ENCODE measurements around the gene HS3ST3A1. TPM values are rescaled to one million over a fixed set of nuclear protein-coding genes. Genes with fewer than 3 reads are reported as not detected.

The HS3ST3A1 gene
- total and polyA plus RNA-seq, 4 donors = 0.40 to 6.5 (median 2.5) TPM

DNA sequence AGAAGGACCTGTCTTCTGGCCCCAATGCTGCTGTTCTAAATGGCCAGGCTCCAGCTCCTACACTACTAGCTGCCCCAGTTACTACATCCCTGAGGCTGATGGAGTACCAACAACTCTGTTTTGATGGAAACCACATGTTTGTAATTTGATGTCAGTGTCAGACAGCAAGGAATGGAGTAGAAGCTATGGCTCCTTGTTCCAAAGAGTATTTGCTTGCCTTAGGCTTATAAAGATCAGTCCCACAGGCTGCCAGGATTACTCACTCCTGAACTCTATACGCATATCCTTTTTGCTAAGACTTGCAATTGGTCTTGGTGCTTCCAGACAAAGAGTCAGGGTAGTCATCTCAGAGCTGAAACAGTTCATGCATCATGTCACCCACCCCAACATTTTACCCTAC lies 139.6 kb downstream of the HS3ST3A1 start:
- DNase-seq (ENCODE audit: low spot score) = no peak
- Histone ChIP-seq H3K27me3 (ENCODE audit: control insufficient read depth in 4 of 4, insufficient read depth in 4 of 4, low read length in 3 of 4) (no peaks in the 10 kb centered on the region), H3K9ac (ENCODE audit: low read depth in 1 of 2, low read length in 2 of 2) (no peak overlapping the region), H3K4me3 (ENCODE audit: low read depth in 1 of 3, low read length in 3 of 3) (no peak overlapping the region), H3K9me3 (ENCODE audit: control insufficient read depth in 4 of 4, low read length in 3 of 4) (no peaks in the 10 kb centered on the region), H3K36me3 (ENCODE audit: control insufficient read depth in 4 of 4, insufficient read depth in 3 of 4, low read depth in 1 of 4, low read length in 3 of 4) (no peaks in the 10 kb centered on the region), H3K4me1 (ENCODE audit: control insufficient read depth in 4 of 4, insufficient read depth in 4 of 4, low read length in 3 of 4) (no peaks in the 10 kb centered on the region), H3K27ac (ENCODE audit: low read depth in 1 of 2, low read length in 2 of 2) (no peak overlapping the region)
- WGBS = 85% methylated on average over 1 of the region's 1 CpG
- TF ChIP-seq HNF4A (conservative IDR thresholded peaks at IDR 0.05) = no peak
- TF ChIP-seq YY1 (IDR thresholded peaks at IDR 0.05) = no peak
- TF ChIP-seq SP1 (IDR thresholded peaks at IDR 0.05) = no peak
- TF ChIP-seq EGR1 (IDR thresholded peaks at IDR 0.05; ENCODE audit: low read depth in 2 of 2) = no peak
- TF ChIP-seq GABPA (IDR thresholded peaks at IDR 0.05 in 1 of 2, conservative IDR thresholded peaks at IDR 0.05 in 1 of 2) = no peak
- no peak for TF ChIP-seq TAF1 (conservative IDR thresholded peaks at IDR 0.05)
- TF ChIP-seq NR2F2 (IDR thresholded peaks at IDR 0.05) = no peak
- TF ChIP-seq RAD21 (IDR thresholded peaks at IDR 0.05) = no peak
- TF ChIP-seq, protein P1, sequence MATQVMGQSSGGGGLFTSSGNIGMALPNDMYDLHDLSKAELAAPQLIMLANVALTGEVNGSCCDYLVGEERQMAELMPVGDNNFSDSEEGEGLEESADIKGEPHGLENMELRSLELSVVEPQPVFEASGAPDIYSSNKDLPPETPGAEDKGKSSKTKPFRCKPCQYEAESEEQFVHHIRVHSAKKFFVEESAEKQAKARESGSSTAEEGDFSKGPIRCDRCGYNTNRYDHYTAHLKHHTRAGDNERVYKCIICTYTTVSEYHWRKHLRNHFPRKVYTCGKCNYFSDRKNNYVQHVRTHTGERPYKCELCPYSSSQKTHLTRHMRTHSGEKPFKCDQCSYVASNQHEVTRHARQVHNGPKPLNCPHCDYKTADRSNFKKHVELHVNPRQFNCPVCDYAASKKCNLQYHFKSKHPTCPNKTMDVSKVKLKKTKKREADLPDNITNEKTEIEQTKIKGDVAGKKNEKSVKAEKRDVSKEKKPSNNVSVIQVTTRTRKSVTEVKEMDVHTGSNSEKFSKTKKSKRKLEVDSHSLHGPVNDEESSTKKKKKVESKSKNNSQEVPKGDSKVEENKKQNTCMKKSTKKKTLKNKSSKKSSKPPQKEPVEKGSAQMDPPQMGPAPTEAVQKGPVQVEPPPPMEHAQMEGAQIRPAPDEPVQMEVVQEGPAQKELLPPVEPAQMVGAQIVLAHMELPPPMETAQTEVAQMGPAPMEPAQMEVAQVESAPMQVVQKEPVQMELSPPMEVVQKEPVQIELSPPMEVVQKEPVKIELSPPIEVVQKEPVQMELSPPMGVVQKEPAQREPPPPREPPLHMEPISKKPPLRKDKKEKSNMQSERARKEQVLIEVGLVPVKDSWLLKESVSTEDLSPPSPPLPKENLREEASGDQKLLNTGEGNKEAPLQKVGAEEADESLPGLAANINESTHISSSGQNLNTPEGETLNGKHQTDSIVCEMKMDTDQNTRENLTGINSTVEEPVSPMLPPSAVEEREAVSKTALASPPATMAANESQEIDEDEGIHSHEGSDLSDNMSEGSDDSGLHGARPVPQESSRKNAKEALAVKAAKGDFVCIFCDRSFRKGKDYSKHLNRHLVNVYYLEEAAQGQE (IDR thresholded peaks at IDR 0.05) = no peak
- TF ChIP-seq, protein P2, sequence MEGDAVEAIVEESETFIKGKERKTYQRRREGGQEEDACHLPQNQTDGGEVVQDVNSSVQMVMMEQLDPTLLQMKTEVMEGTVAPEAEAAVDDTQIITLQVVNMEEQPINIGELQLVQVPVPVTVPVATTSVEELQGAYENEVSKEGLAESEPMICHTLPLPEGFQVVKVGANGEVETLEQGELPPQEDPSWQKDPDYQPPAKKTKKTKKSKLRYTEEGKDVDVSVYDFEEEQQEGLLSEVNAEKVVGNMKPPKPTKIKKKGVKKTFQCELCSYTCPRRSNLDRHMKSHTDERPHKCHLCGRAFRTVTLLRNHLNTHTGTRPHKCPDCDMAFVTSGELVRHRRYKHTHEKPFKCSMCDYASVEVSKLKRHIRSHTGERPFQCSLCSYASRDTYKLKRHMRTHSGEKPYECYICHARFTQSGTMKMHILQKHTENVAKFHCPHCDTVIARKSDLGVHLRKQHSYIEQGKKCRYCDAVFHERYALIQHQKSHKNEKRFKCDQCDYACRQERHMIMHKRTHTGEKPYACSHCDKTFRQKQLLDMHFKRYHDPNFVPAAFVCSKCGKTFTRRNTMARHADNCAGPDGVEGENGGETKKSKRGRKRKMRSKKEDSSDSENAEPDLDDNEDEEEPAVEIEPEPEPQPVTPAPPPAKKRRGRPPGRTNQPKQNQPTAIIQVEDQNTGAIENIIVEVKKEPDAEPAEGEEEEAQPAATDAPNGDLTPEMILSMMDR (IDR thresholded peaks at IDR 0.05; ENCODE audit: low read depth, low read length, missing input control) = no peak
- TF ChIP-seq FOXA2 (IDR thresholded peaks at IDR 0.05) = no peak
- TF ChIP-seq, protein P3, sequence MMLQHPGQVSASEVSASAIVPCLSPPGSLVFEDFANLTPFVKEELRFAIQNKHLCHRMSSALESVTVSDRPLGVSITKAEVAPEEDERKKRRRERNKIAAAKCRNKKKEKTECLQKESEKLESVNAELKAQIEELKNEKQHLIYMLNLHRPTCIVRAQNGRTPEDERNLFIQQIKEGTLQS (IDR thresholded peaks at IDR 0.05) = no peak
- no peak for TF ChIP-seq HNF4G (IDR thresholded peaks at IDR 0.05)
- TF ChIP-seq, protein P4, sequence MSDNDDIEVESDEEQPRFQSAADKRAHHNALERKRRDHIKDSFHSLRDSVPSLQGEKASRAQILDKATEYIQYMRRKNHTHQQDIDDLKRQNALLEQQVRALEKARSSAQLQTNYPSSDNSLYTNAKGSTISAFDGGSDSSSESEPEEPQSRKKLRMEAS (IDR thresholded peaks at IDR 0.05) = no peak
- no peak for TF ChIP-seq RXRA (IDR thresholded peaks at IDR 0.05)
- no peak for TF ChIP-seq JUND (IDR thresholded peaks at IDR 0.05)

DNA sequence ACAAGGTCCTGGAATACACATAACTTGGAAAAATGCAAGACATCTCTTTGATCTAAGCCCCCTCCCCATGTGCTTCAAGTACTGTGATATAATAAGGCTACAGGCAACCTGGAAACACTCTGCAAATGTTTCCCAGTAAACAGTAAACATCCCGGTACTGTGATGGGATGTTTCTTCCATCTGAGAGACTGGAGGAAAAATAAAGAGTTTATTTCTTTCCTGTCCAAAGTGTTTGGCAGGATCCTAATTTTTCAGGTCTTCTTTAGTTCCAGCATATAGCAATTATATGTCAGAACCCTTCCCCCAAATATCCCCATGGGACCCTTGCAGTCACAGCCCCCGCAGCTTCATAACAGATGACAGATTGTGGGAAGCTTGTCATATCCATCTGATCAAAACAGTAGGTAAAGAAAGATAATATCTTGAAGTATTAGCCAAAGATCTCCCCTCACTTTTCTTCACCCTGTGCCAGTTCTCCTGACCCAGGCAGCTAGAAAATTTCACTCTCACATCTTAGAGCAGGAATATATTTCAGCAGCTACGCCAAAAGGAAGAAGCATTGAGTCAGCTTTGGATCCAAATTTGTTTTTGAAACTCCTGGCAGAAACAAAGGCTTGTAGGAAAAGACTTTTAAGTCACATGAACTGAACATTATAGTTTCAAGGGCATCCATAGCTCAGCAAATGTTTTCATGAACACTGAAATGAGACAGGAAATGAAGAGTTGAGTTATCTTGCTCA lies 141.3 kb downstream of the HS3ST3A1 start:
- DNase-seq (ENCODE audit: low spot score) = no peak
- no peaks in the 10 kb centered on the region for H3K9me3 ChIP-seq (ENCODE audit: control insufficient read depth in 4 of 4, low read length in 3 of 4)
- H3K4me1 ChIP-seq (ENCODE audit: control insufficient read depth in 4 of 4, insufficient read depth in 4 of 4, low read length in 3 of 4) = no peaks in the 10 kb centered on the region
- H3K36me3 ChIP-seq (ENCODE audit: control insufficient read depth in 4 of 4, insufficient read depth in 3 of 4, low read depth in 1 of 4, low read length in 3 of 4) = no peaks in the 10 kb centered on the region
- H3K4me3 ChIP-seq (ENCODE audit: low read depth in 1 of 3, low read length in 3 of 3) = no peak overlapping the region
- WGBS = 73% methylated on average over 3 of the region's 3 CpGs
- H3K9ac ChIP-seq (ENCODE audit: low read depth in 1 of 2, low read length in 2 of 2) = no peak overlapping the region
- H3K27me3 ChIP-seq (ENCODE audit: control insufficient read depth in 4 of 4, insufficient read depth in 4 of 4, low read length in 3 of 4) = no peaks in the 10 kb centered on the region
- H3K27ac ChIP-seq (ENCODE audit: low read depth in 1 of 2, low read length in 2 of 2) = no peak overlapping the region
- no peak for TF ChIP-seq HNF4A (conservative IDR thresholded peaks at IDR 0.05)
- TF ChIP-seq FOXA2 (IDR thresholded peaks at IDR 0.05) = no peak
- no peak for TF ChIP-seq JUND (IDR thresholded peaks at IDR 0.05)
- TF ChIP-seq NR2F2 (IDR thresholded peaks at IDR 0.05) = no peak
- TF ChIP-seq, protein P4 (IDR thresholded peaks at IDR 0.05) = no peak
- no peak for TF ChIP-seq TAF1 (conservative IDR thresholded peaks at IDR 0.05)
- TF ChIP-seq RAD21 (IDR thresholded peaks at IDR 0.05) = no peak
- no peak for TF ChIP-seq FOXA1 (IDR thresholded peaks at IDR 0.05)
- no peak for TF ChIP-seq SP1 (IDR thresholded peaks at IDR 0.05)
- TF ChIP-seq, protein P2 (IDR thresholded peaks at IDR 0.05; ENCODE audit: low read depth, low read length, missing input control) = no peak
- no peak for TF ChIP-seq YY1 (IDR thresholded peaks at IDR 0.05)
- no peak for TF ChIP-seq GABPA (IDR thresholded peaks at IDR 0.05 in 1 of 2, conservative IDR thresholded peaks at IDR 0.05 in 1 of 2)
- TF ChIP-seq, protein P5, sequence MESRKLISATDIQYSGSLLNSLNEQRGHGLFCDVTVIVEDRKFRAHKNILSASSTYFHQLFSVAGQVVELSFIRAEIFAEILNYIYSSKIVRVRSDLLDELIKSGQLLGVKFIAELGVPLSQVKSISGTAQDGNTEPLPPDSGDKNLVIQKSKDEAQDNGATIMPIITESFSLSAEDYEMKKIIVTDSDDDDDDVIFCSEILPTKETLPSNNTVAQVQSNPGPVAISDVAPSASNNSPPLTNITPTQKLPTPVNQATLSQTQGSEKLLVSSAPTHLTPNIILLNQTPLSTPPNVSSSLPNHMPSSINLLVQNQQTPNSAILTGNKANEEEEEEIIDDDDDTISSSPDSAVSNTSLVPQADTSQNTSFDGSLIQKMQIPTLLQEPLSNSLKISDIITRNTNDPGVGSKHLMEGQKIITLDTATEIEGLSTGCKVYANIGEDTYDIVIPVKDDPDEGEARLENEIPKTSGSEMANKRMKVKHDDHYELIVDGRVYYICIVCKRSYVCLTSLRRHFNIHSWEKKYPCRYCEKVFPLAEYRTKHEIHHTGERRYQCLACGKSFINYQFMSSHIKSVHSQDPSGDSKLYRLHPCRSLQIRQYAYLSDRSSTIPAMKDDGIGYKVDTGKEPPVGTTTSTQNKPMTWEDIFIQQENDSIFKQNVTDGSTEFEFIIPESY (IDR thresholded peaks at IDR 0.05) = no peak
